ENCODE measurements around the gene TRIM69.
"Not testable (repeated sequence)": the region's sequence is repeated elsewhere in the genome, so short reads cannot be mapped to it uniquely, and the experiment has no call there.

TRIM69 gene

GRCh38 chr15:44726568-44727484 is 9.5 kb upstream of the TRIM69 start:
- no peak for TF ChIP-seq CTCF (IDR thresholded peaks at IDR 0.05; ENCODE audit: low read depth, low read length, missing control alignments)

GRCh38 chr15:44727485-44728231 is 8.7 kb upstream of the TRIM69 start:
- H3K4me3 ChIP-seq (replicated peaks; ENCODE audit: low read depth, low read length), result no peak overlapping the region
- TF ChIP-seq CTCF (IDR thresholded peaks at IDR 0.05; ENCODE audit: low read depth, low read length, missing control alignments), result no peak
- no peak for DNase-seq (ENCODE audit: extremely low read depth, low read depth)

More at GRCh38 chr15:44726568-44727484, 9.5 kb upstream of the TRIM69 start:
- H3K4me3 ChIP-seq (replicated peaks; ENCODE audit: low read depth, low read length), result no peak overlapping the region
- DNase-seq (ENCODE audit: extremely low read depth, low read depth), result peak; percentile 95

GRCh38 chr15:44728232-44728575 is 8.1 kb upstream of the TRIM69 start:
- H3K4me3 ChIP-seq (replicated peaks; ENCODE audit: low read depth, low read length), result peak overlapping the region; percentile 82
- DNase-seq (ENCODE audit: extremely low read depth, low read depth), result not testable (repeated sequence)

GRCh38 chr15:44728576-44729407 is 7.5 kb upstream of the TRIM69 start:
- no peak for TF ChIP-seq CTCF (IDR thresholded peaks at IDR 0.05; ENCODE audit: low read depth, low read length, missing control alignments)
- DNase-seq (ENCODE audit: extremely low read depth, low read depth), result peak; percentile 98
- H3K4me3 ChIP-seq (replicated peaks; ENCODE audit: low read depth, low read length), result peak overlapping the region; percentile 82

- peak overlapping the region; percentile 82 for H3K4me3 ChIP-seq (replicated peaks; ENCODE audit: low read depth, low read length)
- no peak for DNase-seq (ENCODE audit: extremely low read depth, low read depth)
- no peak for TF ChIP-seq CTCF (IDR thresholded peaks at IDR 0.05; ENCODE audit: low read depth, low read length, missing control alignments)
These were observed 6.8 kb upstream of the TRIM69 start for GRCh38 chr15:44729408-44730127.

GRCh38 chr15:44734839-44735481 is 1.4 kb upstream of the TRIM69 start:
- TF ChIP-seq CTCF (IDR thresholded peaks at IDR 0.05; ENCODE audit: low read depth, low read length, missing control alignments), result no peak
- no peak for DNase-seq (ENCODE audit: extremely low read depth, low read depth)
- H3K4me3 ChIP-seq (replicated peaks; ENCODE audit: low read depth, low read length), result no peak overlapping the region

Data from HFF-Myc (cell line).